H9 (cell line): ENCODE data around the gene CD59. TPM values are rescaled to one million over a fixed set of nuclear protein-coding genes. Genes with fewer than 3 reads are reported as not detected.

Experiments used
- DNase-seq: peaks from one replicate; pipeline ENCODE4 v3.0.0-alpha.2; 2017
- H2AFZ ChIP-seq: one replicate; pipeline ENCODE4 v1.6.1; 2013; ENCODE audit warnings: mild to moderate bottlenecking, low read length, control low read depth, moderate library complexity
- H2AK5ac ChIP-seq: 2 replicates; pipeline ENCODE4 v1.6.1; 2013; ENCODE audit warnings: low read length, control low read depth, mixed read lengths; ENCODE audit not compliant: insufficient read length
- H2BK120ac ChIP-seq: one replicate; pipeline ENCODE4 v1.6.1; 2013; ENCODE audit warnings: low read depth, mild to moderate bottlenecking, low read length, control low read depth, inconsistent platforms; ENCODE audit not compliant: poor library complexity, severe bottlenecking
- H2BK12ac ChIP-seq: 2 replicates; pipeline ENCODE4 v1.6.1; 2013; ENCODE audit warnings: low read length, control low read depth, mixed read lengths, low read depth; ENCODE audit not compliant: insufficient read length
- H2BK15ac ChIP-seq: 2 replicates; pipeline ENCODE4 v1.6.1; 2013; ENCODE audit warnings: low read depth, low read length, control low read depth
- H2BK20ac ChIP-seq: one replicate; pipeline ENCODE4 v1.6.1; 2013; ENCODE audit warnings: low read depth, mild to moderate bottlenecking, low read length, control low read depth, inconsistent platforms; ENCODE audit not compliant: poor library complexity, severe bottlenecking
- H2BK5ac ChIP-seq: 2 replicates; pipeline ENCODE4 v1.6.1; 2013; ENCODE audit warnings: low read length, control low read depth, mixed read lengths; ENCODE audit not compliant: insufficient read length
- H3K14ac ChIP-seq: 2 replicates; pipeline ENCODE4 v1.6.1; 2013; ENCODE audit warnings: low read length, control low read depth; ENCODE audit not compliant: insufficient read depth
- H3K18ac ChIP-seq: 2 replicates; pipeline ENCODE4 v1.6.1; 2013; ENCODE audit warnings: low read depth, mild to moderate bottlenecking, mixed read lengths, low read length, control low read depth; ENCODE audit not compliant: insufficient read length
- H3K23ac ChIP-seq: 2 replicates; pipeline ENCODE4 v1.6.1; 2013; ENCODE audit warnings: low read length, control low read depth, mixed read lengths, low read depth; ENCODE audit not compliant: insufficient read length
- H3K23me2 ChIP-seq: 2 replicates; pipeline ENCODE4 v1.6.1; 2013; ENCODE audit warnings: low read depth, mild to moderate bottlenecking, mixed read lengths, low read length, control low read depth; ENCODE audit not compliant: insufficient read length, poor library complexity, severe bottlenecking
- H3K27ac ChIP-seq: 2 replicates; pipeline ENCODE4 v1.5.1; 2013; ENCODE audit warnings: low read length, control low read depth, mixed read lengths, low read depth; ENCODE audit not compliant: insufficient read length
- H3K27me3 ChIP-seq: 2 replicates; pipeline ENCODE4 v1.6.1; 2013; ENCODE audit warnings: low read length, control low read depth, inconsistent platforms; ENCODE audit not compliant: insufficient read depth
- H3K4ac ChIP-seq: 2 replicates; pipeline ENCODE4 v1.6.1; 2013; ENCODE audit warnings: low read depth, mild to moderate bottlenecking, control low read depth, inconsistent platforms, low read length, moderate library complexity
- H3K4me1 ChIP-seq: 2 replicates; pipeline ENCODE4 v1.6.1; 2013; ENCODE audit warnings: low read length, control low read depth, inconsistent platforms; ENCODE audit not compliant: insufficient read depth
- H3K4me2 ChIP-seq: 2 replicates; pipeline ENCODE4 v1.6.1; 2013; ENCODE audit warnings: low read length, control low read depth, mixed read lengths; ENCODE audit not compliant: insufficient read length, insufficient read depth
- H3K56ac ChIP-seq: 2 replicates; pipeline ENCODE4 v1.6.1; 2013; ENCODE audit warnings: low read depth, mild to moderate bottlenecking, mixed read lengths, low read length, control low read depth; ENCODE audit not compliant: insufficient read length
- H3K79me1 ChIP-seq: 2 replicates; pipeline ENCODE4 v1.6.1; 2013; ENCODE audit warnings: low read depth, mild to moderate bottlenecking, moderate library complexity, low read length, control low read depth, inconsistent platforms; ENCODE audit not compliant: insufficient read depth, poor library complexity, severe bottlenecking
- H3K79me2 ChIP-seq: 2 replicates; pipeline ENCODE4 v1.6.1; 2013; ENCODE audit warnings: low read length, control low read depth, inconsistent platforms; ENCODE audit not compliant: insufficient read depth
- H3K9ac ChIP-seq: 2 replicates; pipeline ENCODE4 v1.6.1; 2013; ENCODE audit warnings: low read length, control low read depth, mixed read lengths; ENCODE audit not compliant: insufficient read length; ENCODE audit errors: extremely low read depth
- H3K9me3 ChIP-seq: one replicate; pipeline ENCODE4 v1.6.1; 2013; ENCODE audit warnings: low read depth, low read length, inconsistent platforms; ENCODE audit not compliant: control insufficient read depth
- H3T11ph ChIP-seq: one replicate; pipeline ENCODE4 v1.6.1; 2013; ENCODE audit warnings: mild to moderate bottlenecking, low read length, control low read depth, inconsistent platforms
- H4K20me1 ChIP-seq: one replicate; pipeline ENCODE4 v1.6.1; 2013; ENCODE audit not compliant: control insufficient read depth, insufficient read length, insufficient read depth
- H4K5ac ChIP-seq: 2 replicates; pipeline ENCODE4 v1.6.1; 2013; ENCODE audit warnings: low read depth, mild to moderate bottlenecking, mixed read lengths, low read length, control low read depth; ENCODE audit not compliant: insufficient read length
- H4K8ac ChIP-seq: replicated peaks from 2 replicates; pipeline ENCODE4 v1.6.1; 2013; ENCODE audit warnings: low read length, control low read depth, mixed read lengths, low read depth; ENCODE audit not compliant: insufficient read length
- H4K91ac ChIP-seq: 2 replicates; pipeline ENCODE4 v1.6.1; 2013; ENCODE audit warnings: low read depth, mild to moderate bottlenecking, moderate library complexity, mixed read lengths, low read length, control low read depth; ENCODE audit not compliant: insufficient read length
- H3K27ac Mint-ChIP-seq, 3 experiments: 2 replicates in 2 of 3; 3 replicates in 1 of 3; pipeline ENCODE4 v1.8.0; 2020 to 2021; ENCODE audit warnings: mixed read lengths in 3 of 3, mild to moderate bottlenecking in 1 of 3, moderate library complexity in 1 of 3
- H3K27me3 Mint-ChIP-seq: 2 replicates; pipeline ENCODE4 v1.8.0; 2021; ENCODE audit warnings: low read depth, mild to moderate bottlenecking, moderate library complexity, mixed read lengths
- H3K36me3 Mint-ChIP-seq, 3 experiments: 2 replicates in 2 of 3; 3 replicates in 1 of 3; pipeline ENCODE4 v1.8.0; 2020 to 2021; ENCODE audit warnings: low read depth in 3 of 3, mixed read lengths in 3 of 3; ENCODE audit not compliant: insufficient read depth in 1 of 3
- H3K4me1 Mint-ChIP-seq, 2 experiments: 2 replicates each; pipeline ENCODE4 v1.8.0; 2020; ENCODE audit warnings: mixed read lengths in 2 of 2
- H3K4me3 Mint-ChIP-seq, 2 experiments: 2 replicates in 1 of 2; 3 replicates in 1 of 2; pipeline ENCODE4 v1.8.0; 2020 to 2021; ENCODE audit warnings: mild to moderate bottlenecking in 2 of 2, mixed read lengths in 2 of 2, moderate library complexity in 1 of 2
- H3K9me3 Mint-ChIP-seq, 2 experiments: 2 replicates in 1 of 2; 3 replicates in 1 of 2; pipeline ENCODE4 v1.8.0; 2020; ENCODE audit warnings: mild to moderate bottlenecking in 2 of 2, mixed read lengths in 2 of 2, moderate library complexity in 1 of 2
- WGBS: extraction: QIAGEN DNeasy Blood & Tissue Kit; methylation state at CpG from one replicate; pipeline ENCODE4 v1.1.7; 2013; ENCODE audit warnings: missing lambda C conversion rate, low lambda C conversion rate, mixed read lengths; ENCODE audit not compliant: insufficient read length; ENCODE audit errors: extremely low coverage; 5-methylcytosine and 5-hydroxymethylcytosine counted together
- total RNA-seq: library from RNA; stranded (reverse); gene quantifications from 2 replicates; pipeline ENCODE4 v1.2.1, GENCODE V29; 2021
- TF ChIP-seq, protein P1 (sequence below): fragments of 200-600 bp; sonication (generic); conservative IDR thresholded peaks from 3 replicates; pipeline ENCODE4 v1.8.0; 2021; ENCODE audit warnings: antibody characterized with exemption, mild to moderate bottlenecking

Gene CD59
- total RNA-seq, 1 experiment from 2014 or later = 91.5 TPM

DNA sequence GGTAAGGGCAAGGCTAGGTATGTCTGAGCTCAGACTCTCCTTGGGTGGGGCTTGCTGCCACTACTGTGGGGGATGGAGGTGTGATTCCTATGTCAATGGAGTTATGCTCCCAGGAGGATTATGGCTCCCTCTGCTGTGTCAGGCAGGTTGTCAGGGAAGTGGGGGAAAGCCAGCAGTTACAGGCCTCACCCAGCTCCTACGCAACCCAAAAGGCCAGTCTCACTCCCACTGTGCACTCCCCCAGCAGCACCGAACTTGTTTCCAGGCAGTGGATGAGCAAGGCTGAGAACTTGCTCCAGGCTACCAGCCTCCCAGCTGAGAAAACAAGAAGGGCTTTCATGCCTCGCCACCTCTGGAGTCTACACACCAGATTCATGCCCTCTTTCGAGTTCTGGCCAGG lies 53.8 kb downstream of the CD59 start:
- no peaks in the 10 kb centered on the region for H3K27me3 ChIP-seq
- no peak for DNase-seq
- H3K14ac ChIP-seq = no peak overlapping the region
- no peaks in the 10 kb centered on the region for H3K79me1 ChIP-seq
- H3K23me2 ChIP-seq = no peaks in the 10 kb centered on the region
- no peak overlapping the region for H4K5ac ChIP-seq
- no peaks in the 10 kb centered on the region; the same call in 1 of the 2 replicates for H3K27me3 Mint-ChIP-seq
- no CpG with 5 or more reads among the region's 4 CpGs for WGBS
- H3K36me3 Mint-ChIP-seq = peaks cover 0 to 3% (median 1%) of the 10 kb centered on the region in 3 experiments; a peak in 2 of 7 replicates
- no peaks in the 10 kb centered on the region for H3K79me2 ChIP-seq
- H3K4me3 Mint-ChIP-seq = no peak overlapping the region
- no peak overlapping the region for H3K4me2 ChIP-seq
- no peak overlapping the region for H3K23ac ChIP-seq
- H3K4me1 ChIP-seq = peaks cover 12% of the 10 kb centered on the region; the same call in 1 of the 2 replicates
- peaks cover 30 to 31% of the 10 kb centered on the region in 2 experiments for H3K4me1 Mint-ChIP-seq
- H2AFZ ChIP-seq = no peak overlapping the region
- no peak overlapping the region for H3K27ac Mint-ChIP-seq
- no peak overlapping the region for H3T11ph ChIP-seq
- no peak overlapping the region for H2BK20ac ChIP-seq
- no peaks in the 10 kb centered on the region for H3K9me3 ChIP-seq
- no peak overlapping the region for H2BK5ac ChIP-seq
- H2BK120ac ChIP-seq = no peak overlapping the region
- H2BK15ac ChIP-seq = no peak overlapping the region
- H3K9me3 Mint-ChIP-seq = peaks cover 9% of the 10 kb centered on the region in 2 experiments; a peak in 4 of 5 replicates
- H3K18ac ChIP-seq = no peak overlapping the region
- H3K4ac ChIP-seq = no peak overlapping the region
- no peak overlapping the region for H2BK12ac ChIP-seq
- H4K8ac ChIP-seq = no peak overlapping the region
- no peak overlapping the region for H4K91ac ChIP-seq
- no peaks in the 10 kb centered on the region for H4K20me1 ChIP-seq
- no peak overlapping the region for H3K9ac ChIP-seq
- H3K27ac ChIP-seq = no peak overlapping the region
- H3K56ac ChIP-seq = no peak overlapping the region
- TF ChIP-seq, protein P1, sequence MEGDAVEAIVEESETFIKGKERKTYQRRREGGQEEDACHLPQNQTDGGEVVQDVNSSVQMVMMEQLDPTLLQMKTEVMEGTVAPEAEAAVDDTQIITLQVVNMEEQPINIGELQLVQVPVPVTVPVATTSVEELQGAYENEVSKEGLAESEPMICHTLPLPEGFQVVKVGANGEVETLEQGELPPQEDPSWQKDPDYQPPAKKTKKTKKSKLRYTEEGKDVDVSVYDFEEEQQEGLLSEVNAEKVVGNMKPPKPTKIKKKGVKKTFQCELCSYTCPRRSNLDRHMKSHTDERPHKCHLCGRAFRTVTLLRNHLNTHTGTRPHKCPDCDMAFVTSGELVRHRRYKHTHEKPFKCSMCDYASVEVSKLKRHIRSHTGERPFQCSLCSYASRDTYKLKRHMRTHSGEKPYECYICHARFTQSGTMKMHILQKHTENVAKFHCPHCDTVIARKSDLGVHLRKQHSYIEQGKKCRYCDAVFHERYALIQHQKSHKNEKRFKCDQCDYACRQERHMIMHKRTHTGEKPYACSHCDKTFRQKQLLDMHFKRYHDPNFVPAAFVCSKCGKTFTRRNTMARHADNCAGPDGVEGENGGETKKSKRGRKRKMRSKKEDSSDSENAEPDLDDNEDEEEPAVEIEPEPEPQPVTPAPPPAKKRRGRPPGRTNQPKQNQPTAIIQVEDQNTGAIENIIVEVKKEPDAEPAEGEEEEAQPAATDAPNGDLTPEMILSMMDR = peak; percentile 51; the same call in 2 of the 3 replicates
- no peak overlapping the region for H2AK5ac ChIP-seq
